HCT116 (cell line): ENCODE data around the gene TMTC1. TPM values are rescaled to one million over a fixed set of nuclear protein-coding genes. Genes with fewer than 3 reads are reported as not detected.
A peak's percentile ranks its signal among the peaks of the same experiment; 100 is the strongest.

ENCODE experiments used
- ATAC-seq: fragments of 200-7000 bp; cut with Tn5 transposase; 2 replicates; pipeline ENCODE4 v1.9.1; 2020; ENCODE audit warnings: mild to moderate bottlenecking, moderate library complexity
- BruUV-seq: library from RNA; stranded (reverse); fragments of 400-500 nt; replicated peaks from 2 replicates; lab custom pipeline; 2021; lab: Mats Ljungman, UMichigan
- CTCF ChIA-PET: fragments of 300-600 bp; sonication (Branson Sonifier 250); formaldehyde crosslinking; loops from one replicate; lab custom pipeline; 2021; ENCODE audit warnings: antibody characterized with exemption; lab: Charles Lee
- POLR2A ChIA-PET: fragments of 300-600, 350-600 bp; sonication (Branson Sonifier 250); formaldehyde crosslinking; loops from one replicate; lab custom pipeline; 2021; ENCODE audit warnings: antibody characterized with exemption; lab: Charles Lee
- RAD21 ChIA-PET, 2 experiments: fragments of 300-600 bp; sonication (Branson Sonifier 250); formaldehyde crosslinking; loops; one replicate each; lab custom pipeline; 2023; ENCODE audit warnings: low total read pairs in 2 of 2; ENCODE audit not compliant: uncharacterized antibody in 2 of 2, unreplicated experiment in 2 of 2, low non-redundant PET in 1 of 2; lab: Charles Lee
- DNase-seq: peaks from one replicate; pipeline ENCODE4 v3.0.0-alpha.2; 2010; ENCODE audit warnings: low read depth, low spot score
- H2AFZ ChIP-seq: fragments of 200-600 bp; shearing (Covaris generic), sonication (generic); 2 replicates; pipeline ENCODE4 v1.6.1; 2017; ENCODE audit warnings: low read depth, mixed run types, mixed read lengths, antibody characterized with exemption, low read length; ENCODE audit not compliant: poor library complexity, severe bottlenecking
- H3K27ac ChIP-seq: 2 replicates; pipeline ENCODE4 v1.5.1; 2012; ENCODE audit warnings: low read depth, low read length
- H3K27me3 ChIP-seq: fragments of 200-600 bp; sonication (generic); 2 replicates; pipeline ENCODE4 v1.6.1; 2016; ENCODE audit warnings: mixed run types, low read length, mixed read lengths; ENCODE audit not compliant: insufficient read depth
- H3K36me3 ChIP-seq, 2 experiments: fragments of 200-500 bp in 1 of 2; fragments of 200-600 bp in 1 of 2; sonication (Bioruptor generic) in 1 of 2; sonication (generic) in 1 of 2; 2 replicates each; pipeline versions ENCODE4 v1.5.1 to v1.6.1; 2014 to 2016; ENCODE audit warnings: low read length in 2 of 2, inconsistent platforms in 1 of 2, mixed read lengths in 1 of 2, mixed run types in 1 of 2; ENCODE audit not compliant: insufficient read depth in 2 of 2, control insufficient read depth in 1 of 2
- H3K4me1 ChIP-seq, 2 experiments: fragments of 200-600 bp in 1 of 2; sonication (generic) in 1 of 2; 2 replicates each; pipeline versions ENCODE4 v1.5.1 to v1.6.1; 2012 to 2017; ENCODE audit warnings: low read length in 2 of 2, inconsistent platforms in 1 of 2, mild to moderate bottlenecking in 1 of 2, mixed read lengths in 1 of 2, mixed run types in 1 of 2, moderate library complexity in 1 of 2; ENCODE audit not compliant: insufficient read depth in 2 of 2, control insufficient read depth in 1 of 2
- H3K4me2 ChIP-seq: fragments of 200-600 bp; sonication (generic); 2 replicates; pipeline ENCODE4 v1.6.1; 2017; ENCODE audit warnings: mixed run types, low read length, mixed read lengths
- H3K4me3 ChIP-seq, 2 experiments: fragments of 200-600 bp in 1 of 2; sonication (generic) in 1 of 2; replicated peaks in 1 of 2; 2 replicates each; pipeline ENCODE4 v1.5.1; 2011 to 2016; ENCODE audit warnings: low read length in 2 of 2, control low read depth in 1 of 2, low read depth in 1 of 2, mild to moderate bottlenecking in 1 of 2, mixed read lengths in 1 of 2, mixed run types in 1 of 2
- H3K79me2 ChIP-seq: fragments of 200-600 bp; sonication (generic); 2 replicates; pipeline ENCODE4 v1.6.1; 2017; ENCODE audit warnings: mild to moderate bottlenecking, mixed run types, low read length, moderate library complexity, mixed read lengths; ENCODE audit not compliant: insufficient read depth
- H3K9ac ChIP-seq: fragments of 200-600 bp; sonication (generic); 2 replicates; pipeline ENCODE4 v1.6.1; 2016; ENCODE audit warnings: low read length, mixed read lengths
- H3K9me2 ChIP-seq: fragments of 200-600 bp; sonication (generic), shearing (Covaris generic); 2 replicates; pipeline ENCODE4 v1.6.1; 2017; ENCODE audit warnings: mixed run types, mild to moderate bottlenecking, moderate library complexity; ENCODE audit not compliant: insufficient read depth
- H3K9me3 ChIP-seq, 2 experiments: fragments of 200-500 bp in 1 of 2; fragments of 200-600 bp in 1 of 2; sonication (Bioruptor generic) in 1 of 2; sonication (generic) in 1 of 2; 2 replicates each; pipeline ENCODE4 v1.6.1; 2014 to 2017; ENCODE audit warnings: low read length in 2 of 2, mixed read lengths in 2 of 2, inconsistent platforms in 1 of 2, low read depth in 1 of 2, mild to moderate bottlenecking in 1 of 2, mixed run types in 1 of 2, moderate library complexity in 1 of 2; ENCODE audit not compliant: control insufficient read depth in 1 of 2, insufficient read depth in 1 of 2
- H4K20me1 ChIP-seq: fragments of 200-600 bp; sonication (generic), shearing (Covaris generic); 2 replicates; pipeline ENCODE4 v1.6.1; 2017; ENCODE audit warnings: mixed run types, mild to moderate bottlenecking, moderate library complexity; ENCODE audit not compliant: insufficient read depth
- EGR1 ChIP-seq: IDR thresholded peaks from 2 replicates; pipeline ENCODE4 v1.6.1; 2012; ENCODE audit warnings: low read depth
- EZH2phosphoT487 ChIP-seq: fragments of 200-600 bp; IDR thresholded peaks from 2 replicates; pipeline ENCODE4 v1.6.1; 2018; ENCODE audit warnings: antibody characterized with exemption, borderline replicate concordance
- FOSL1 ChIP-seq: IDR thresholded peaks from 2 replicates; pipeline ENCODE4 v1.6.1; 2012; ENCODE audit warnings: low read depth
- JUND ChIP-seq: IDR thresholded peaks from 2 replicates; pipeline ENCODE4 v1.6.1; 2012
- RAD21 ChIP-seq: IDR thresholded peaks from 2 replicates; pipeline ENCODE4 v1.6.1; 2012; ENCODE audit warnings: low read depth, mild to moderate bottlenecking
- SP1 ChIP-seq: IDR thresholded peaks from 2 replicates; pipeline ENCODE4 v1.6.1; 2012; ENCODE audit warnings: low read depth
- SRF ChIP-seq: IDR thresholded peaks from 2 replicates; pipeline ENCODE4 v1.6.1; 2012; ENCODE audit warnings: low read depth
- TCF7L2 ChIP-seq: IDR thresholded peaks from 2 replicates; pipeline ENCODE4 v1.7.0; 2011; ENCODE audit warnings: borderline replicate concordance, inconsistent platforms; ENCODE audit not compliant: insufficient read depth, insufficient read length; ENCODE audit errors: extremely low read depth
- YY1 ChIP-seq: IDR thresholded peaks from 2 replicates; pipeline ENCODE4 v1.6.1; 2011; ENCODE audit warnings: low read length, low read depth, moderate library complexity, mild to moderate bottlenecking; ENCODE audit not compliant: insufficient replicate concordance; ENCODE audit errors: extremely low read depth
- ZNF274 ChIP-seq: fragments of 200-500 bp; sonication (Bioruptor generic); IDR thresholded peaks from 2 replicates; pipeline ENCODE4 v1.6.1; 2014; ENCODE audit warnings: mild to moderate bottlenecking, low read depth, low read length, inconsistent platforms
- intact Hi-C: fragments of 100-400 bp; cut with micrococcal nuclease; formaldehyde crosslinking; loops from 2 replicates; pipeline ENCODE4 v1.10.0; 2022
- total RNA-seq: library from RNA; stranded (reverse); gene quantifications from one replicate; pipeline ENCODE4 v1.2.1, GENCODE V29; 2021; ENCODE audit not compliant: unreplicated experiment
- TF ChIP-seq, protein P1 (sequence below): IDR thresholded peaks from 2 replicates; pipeline ENCODE4 v1.6.1; 2012; ENCODE audit warnings: low read depth

TMTC1 gene
- total RNA-seq, 1 experiment from 2014 or later: 2.0 TPM

GRCh38 chr12:29616664-29617406 is 166.9 kb downstream of the TMTC1 start:
- Histone ChIP-seq H4K20me1 (no peaks in the 10 kb centered on the region), H3K27me3 (no peaks in the 10 kb centered on the region), H3K4me3 (no peak overlapping the region), H3K27ac (no peak overlapping the region), H3K4me2 (peak overlapping the region; percentile 30), H3K36me3 (no peaks in the 10 kb centered on the region), H3K9me2 (no peaks in the 10 kb centered on the region), H2AFZ (no peak overlapping the region), H3K79me2 (no peaks in the 10 kb centered on the region), H3K9ac (no peak overlapping the region), H3K4me1 (peaks cover 0 to 10% of the 10 kb centered on the region in 2 experiments; a peak in 1 of 4 replicates), H3K9me3 (no peaks in the 10 kb centered on the region)
- ATAC-seq: peak; percentile 47; the same call in 1 of the 2 replicates
- CTCF ChIA-PET: no interaction called here
- RAD21 ChIA-PET: no interaction called here
- DNase-seq: peak; percentile 34
- POLR2A ChIA-PET: no interaction called here
- TF ChIP-seq, protein P1, sequence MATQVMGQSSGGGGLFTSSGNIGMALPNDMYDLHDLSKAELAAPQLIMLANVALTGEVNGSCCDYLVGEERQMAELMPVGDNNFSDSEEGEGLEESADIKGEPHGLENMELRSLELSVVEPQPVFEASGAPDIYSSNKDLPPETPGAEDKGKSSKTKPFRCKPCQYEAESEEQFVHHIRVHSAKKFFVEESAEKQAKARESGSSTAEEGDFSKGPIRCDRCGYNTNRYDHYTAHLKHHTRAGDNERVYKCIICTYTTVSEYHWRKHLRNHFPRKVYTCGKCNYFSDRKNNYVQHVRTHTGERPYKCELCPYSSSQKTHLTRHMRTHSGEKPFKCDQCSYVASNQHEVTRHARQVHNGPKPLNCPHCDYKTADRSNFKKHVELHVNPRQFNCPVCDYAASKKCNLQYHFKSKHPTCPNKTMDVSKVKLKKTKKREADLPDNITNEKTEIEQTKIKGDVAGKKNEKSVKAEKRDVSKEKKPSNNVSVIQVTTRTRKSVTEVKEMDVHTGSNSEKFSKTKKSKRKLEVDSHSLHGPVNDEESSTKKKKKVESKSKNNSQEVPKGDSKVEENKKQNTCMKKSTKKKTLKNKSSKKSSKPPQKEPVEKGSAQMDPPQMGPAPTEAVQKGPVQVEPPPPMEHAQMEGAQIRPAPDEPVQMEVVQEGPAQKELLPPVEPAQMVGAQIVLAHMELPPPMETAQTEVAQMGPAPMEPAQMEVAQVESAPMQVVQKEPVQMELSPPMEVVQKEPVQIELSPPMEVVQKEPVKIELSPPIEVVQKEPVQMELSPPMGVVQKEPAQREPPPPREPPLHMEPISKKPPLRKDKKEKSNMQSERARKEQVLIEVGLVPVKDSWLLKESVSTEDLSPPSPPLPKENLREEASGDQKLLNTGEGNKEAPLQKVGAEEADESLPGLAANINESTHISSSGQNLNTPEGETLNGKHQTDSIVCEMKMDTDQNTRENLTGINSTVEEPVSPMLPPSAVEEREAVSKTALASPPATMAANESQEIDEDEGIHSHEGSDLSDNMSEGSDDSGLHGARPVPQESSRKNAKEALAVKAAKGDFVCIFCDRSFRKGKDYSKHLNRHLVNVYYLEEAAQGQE: no peak
- TF ChIP-seq TCF7L2 (no peak), RAD21 (no peak), SP1 (peak; percentile 47; the same call in 1 of the 2 replicates), ZNF274 (no peak), YY1 (no peak), EZH2phosphoT487 (no peak), EGR1 (no peak), SRF (no peak), FOSL1 (peak; percentile 77), JUND (peak; percentile 49; the same call in 1 of the 2 replicates)
- intact Hi-C loops: no loop called here
- BruUV-seq: no TSS peak
